ENCODE results near the gene GPR68. TPM values are rescaled to one million over a fixed set of nuclear protein-coding genes. Genes with fewer than 3 reads are reported as not detected.
A peak's percentile ranks its signal among the peaks of the same experiment; 100 is the strongest.

The GPR68 gene
- total RNA-seq (under 1 TPM in 5 of 6 donors, not detected in 1; 0.09 to 0.90 (median 0.20) TPM), polyA plus RNA-seq (under 1 TPM; 0.23 to 0.33 TPM)

- WGBS, 2 donors = 16 to 19% methylated on average over 12 of the region's 12 CpGs
Observed at GRCh38 chr14:91244501-91244901, at the start of gene GPR68. GPR68 (minus strand) TSS chr14:91244704; CDS start chr14:91235050, 9,654 bp downstream.

GRCh38 chr14:91294153-91294552 is 49.6 kb upstream of the GPR68 start:
- 75 to 77% methylated on average over 7 of the region's 7 CpGs for WGBS, 2 donors
- FAIRE-seq (no peak), ATAC-seq (no peak), DNase-seq (no peak)
- no peaks in the 10 kb centered on the region for H3K4me1 ChIP-seq
- no peak overlapping the region for H3K4me3 ChIP-seq
- H3K36me3 ChIP-seq = peaks cover 0 to 30% (median 0%) of the 10 kb centered on the region in 3 donors
- H3K27ac ChIP-seq = no peak overlapping the region
- no peak for TF ChIP-seq CTCF (IDR thresholded peaks at IDR 0.05)
- intact Hi-C loops (cut with DNase I) = no loop called here
- no peaks in the 10 kb centered on the region for H3K27me3 ChIP-seq
- no peaks in the 10 kb centered on the region for H3K9me3 ChIP-seq

More at GRCh38 chr14:91244501-91244901, at the start of gene GPR68:
- H3K27me3 ChIP-seq = no peaks in the 10 kb centered on the region
- DNase-seq = peak in 2 of 6 donors; percentile 39 to 66
- no peaks in the 10 kb centered on the region for H3K36me3 ChIP-seq
- no peak within 1 kb of the TSS for H3K4me3 ChIP-seq
- intact Hi-C loops (cut with DNase I) = no loop called here
- ATAC-seq = peak in 3 of 4 donors; percentile 80 to 86 (median 80)
- no peaks in the 10 kb centered on the region for H3K4me1 ChIP-seq
- no peak for TF ChIP-seq CTCF (IDR thresholded peaks at IDR 0.05)
- no peaks in the 10 kb centered on the region for H3K9me3 ChIP-seq
- no peak for FAIRE-seq
- no peak within 1 kb of the TSS for H3K27ac ChIP-seq

- Histone ChIP-seq H3K9me3 (no peaks in the 10 kb centered on the region), H3K4me3 (no peak overlapping the region), H3K36me3 (peaks cover 0 to 37% (median 0%) of the 10 kb centered on the region in 3 donors), H3K4me1 (no peaks in the 10 kb centered on the region), H3K27ac (no peak overlapping the region), H3K27me3 (no peaks in the 10 kb centered on the region)
- ATAC-seq (no peak), DNase-seq (peak in 1 of 6 donors; percentile 86), FAIRE-seq (no peak)
- TF ChIP-seq CTCF (IDR thresholded peaks at IDR 0.05) = no peak
- WGBS, 2 donors = 55 to 70% methylated on average over 12 of the region's 12 CpGs
- intact Hi-C loops (cut with DNase I) = no loop called here
Observed at GRCh38 chr14:91293281-91293680, 48.8 kb upstream of the GPR68 start.

- Histone ChIP-seq H3K9me3 (no peaks in the 10 kb centered on the region), H3K4me1 (no peaks in the 10 kb centered on the region), H3K36me3 (peaks cover 0 to 36% (median 0%) of the 10 kb centered on the region in 3 donors), H3K4me3 (no peak overlapping the region), H3K27me3 (no peaks in the 10 kb centered on the region), H3K27ac (no peak overlapping the region)
- TF ChIP-seq CTCF (IDR thresholded peaks at IDR 0.05) = no peak
- DNase-seq = peak in 1 of 6 donors; percentile 25
- WGBS, 2 donors = 90 to 92% methylated on average over 15 of the region's 15 CpGs
- FAIRE-seq = no peak
- ATAC-seq = no peak
- intact Hi-C loops (cut with DNase I) = no loop called here
Observed at GRCh38 chr14:91292491-91292890, 48.0 kb upstream of the GPR68 start.

GRCh38 chr14:91291786-91292405 is 47.4 kb upstream of the GPR68 start:
- H3K27ac ChIP-seq = no peak overlapping the region
- no peak overlapping the region for H3K4me3 ChIP-seq
- no peaks in the 10 kb centered on the region for H3K9me3 ChIP-seq
- H3K4me1 ChIP-seq = no peaks in the 10 kb centered on the region
- intact Hi-C loops (cut with DNase I) = no loop called here
- H3K27me3 ChIP-seq = no peaks in the 10 kb centered on the region
- WGBS, 2 donors = 90 to 94% methylated on average over 21 of the region's 21 CpGs
- no peak for TF ChIP-seq CTCF (IDR thresholded peaks at IDR 0.05)
- ATAC-seq = no peak
- FAIRE-seq = no peak
- H3K36me3 ChIP-seq = peaks cover 0 to 30% (median 0%) of the 10 kb centered on the region in 3 donors
- peak in 1 of 6 donors; percentile 30 for DNase-seq
